Stimulated activated CD4-positive, alpha-beta T cell treated with anti-CD3 and anti-CD28 coated beads, Interleukin-4, amount 100 ng/mL, for 24 hours (primary cell): ENCODE data around the gene FADD.

ENCODE experiments used
- DNase-seq: peaks from one replicate; pipeline ENCODE4 v3.0.0-alpha.2; 2020

The FADD gene, protein sequence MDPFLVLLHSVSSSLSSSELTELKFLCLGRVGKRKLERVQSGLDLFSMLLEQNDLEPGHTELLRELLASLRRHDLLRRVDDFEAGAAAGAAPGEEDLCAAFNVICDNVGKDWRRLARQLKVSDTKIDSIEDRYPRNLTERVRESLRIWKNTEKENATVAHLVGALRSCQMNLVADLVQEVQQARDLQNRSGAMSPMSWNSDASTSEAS

DNA sequence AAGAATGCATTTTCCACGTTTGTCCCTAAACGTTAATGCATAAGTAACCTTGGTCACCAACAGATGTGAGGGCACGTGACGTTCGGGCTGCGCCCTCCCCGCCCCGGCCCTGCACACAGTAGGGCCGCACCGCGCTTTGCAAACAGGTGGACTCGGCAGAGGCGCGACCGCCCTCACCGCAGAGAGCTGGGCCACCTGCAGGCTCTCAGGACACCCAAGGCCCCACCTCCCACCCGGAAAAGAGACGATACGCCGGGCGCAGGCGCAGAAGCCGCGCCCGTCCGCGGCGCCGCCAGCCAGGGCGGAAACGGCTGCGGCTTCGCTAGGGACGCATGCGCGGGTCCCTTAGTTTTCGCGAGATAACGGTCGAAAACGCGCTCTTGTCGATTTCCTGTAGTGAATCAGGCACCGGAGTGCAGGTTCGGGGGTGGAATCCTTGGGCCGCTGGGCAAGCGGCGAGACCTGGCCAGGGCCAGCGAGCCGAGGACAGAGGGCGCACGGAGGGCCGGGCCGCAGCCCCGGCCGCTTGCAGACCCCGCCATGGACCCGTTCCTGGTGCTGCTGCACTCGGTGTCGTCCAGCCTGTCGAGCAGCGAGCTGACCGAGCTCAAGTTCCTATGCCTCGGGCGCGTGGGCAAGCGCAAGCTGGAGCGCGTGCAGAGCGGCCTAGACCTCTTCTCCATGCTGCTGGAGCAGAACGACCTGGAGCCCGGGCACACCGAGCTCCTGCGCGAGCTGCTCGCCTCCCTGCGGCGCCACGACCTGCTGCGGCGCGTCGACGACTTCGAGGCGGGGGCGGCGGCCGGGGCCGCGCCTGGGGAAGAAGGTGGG is at the start of gene FADD:
Gene FADD (plus strand): TSS at position 377 of the 831 bp plus-strand sequence. CDS start 164 bp downstream, at position 541.
- peak; percentile 92 for DNase-seq

DNA sequence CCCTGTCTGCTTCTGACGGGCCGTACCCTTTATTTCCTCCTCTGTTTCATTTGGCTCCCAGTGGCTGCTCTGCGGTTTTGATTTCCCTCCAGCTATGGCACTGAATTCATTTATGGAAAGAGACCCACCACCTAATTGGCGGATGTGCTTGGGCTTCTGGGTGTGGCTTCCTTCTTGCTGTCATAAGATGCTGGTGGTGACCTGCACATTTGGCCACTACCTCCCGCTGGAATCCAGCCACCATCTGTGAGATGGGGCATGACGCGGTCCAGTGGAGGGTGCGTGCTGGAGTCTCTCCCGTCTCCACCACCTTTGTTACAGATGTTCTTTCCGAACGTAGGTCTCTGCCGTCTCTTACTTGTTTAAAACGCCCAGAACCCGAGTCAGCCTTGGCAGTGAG is 47.7 kb upstream of the FADD start:
- DNase-seq = no peak

DNA sequence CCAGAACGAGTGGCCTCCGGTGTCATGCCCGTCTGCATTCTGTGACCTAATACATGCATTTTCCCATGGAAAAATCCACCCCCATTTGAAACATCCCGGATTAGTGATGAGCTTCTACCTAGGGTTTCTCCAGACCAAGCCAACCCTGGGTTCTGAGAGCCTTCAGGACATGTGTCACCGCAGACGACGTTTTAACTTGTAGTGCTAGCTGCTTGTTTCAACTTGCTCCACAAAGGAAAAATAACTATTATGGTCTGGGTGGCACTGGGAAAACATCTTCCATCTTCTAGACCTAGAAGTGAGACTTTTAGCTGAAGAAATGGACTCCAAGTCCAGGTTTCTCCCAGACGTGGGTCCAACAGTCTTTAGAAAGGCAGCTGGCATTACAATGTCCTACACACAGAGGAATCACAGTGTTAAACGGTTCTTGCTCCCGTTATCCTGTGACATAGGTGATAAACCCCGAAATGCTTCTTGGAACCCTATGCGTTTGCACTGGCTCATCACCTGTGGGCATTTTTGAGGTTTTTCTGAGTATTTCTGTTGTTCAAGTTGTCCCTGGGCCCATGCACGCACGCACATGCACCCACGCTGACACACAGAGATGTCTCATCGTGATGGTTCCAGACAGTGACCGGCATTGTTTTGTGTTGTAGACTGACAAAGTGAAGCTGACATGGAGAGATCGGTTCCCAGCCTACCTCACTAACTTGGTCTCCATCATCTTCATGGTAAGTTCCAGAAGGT is 46.6 kb upstream of the FADD start:
- no peak for DNase-seq

DNA sequence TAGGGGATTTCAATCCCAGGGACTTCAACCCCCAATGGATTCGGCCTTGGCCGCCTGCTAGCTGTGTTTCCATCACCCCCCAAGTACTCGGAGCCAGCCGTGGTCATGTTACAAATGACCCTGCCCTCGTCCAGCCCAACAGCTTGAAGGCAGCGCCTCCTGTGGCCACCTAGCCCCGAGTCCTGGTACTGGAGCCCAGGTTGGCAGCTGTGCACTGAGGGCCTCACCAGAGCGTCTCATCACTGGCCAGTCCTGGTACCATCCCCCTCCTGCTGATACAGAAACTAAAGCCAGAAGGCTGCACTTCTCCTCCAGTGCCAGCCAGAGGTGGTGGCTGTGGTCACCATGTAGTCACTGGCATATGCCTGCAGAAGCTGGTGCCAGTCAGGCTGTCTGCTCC is 44.9 kb upstream of the FADD start:
- DNase-seq = no peak

DNA sequence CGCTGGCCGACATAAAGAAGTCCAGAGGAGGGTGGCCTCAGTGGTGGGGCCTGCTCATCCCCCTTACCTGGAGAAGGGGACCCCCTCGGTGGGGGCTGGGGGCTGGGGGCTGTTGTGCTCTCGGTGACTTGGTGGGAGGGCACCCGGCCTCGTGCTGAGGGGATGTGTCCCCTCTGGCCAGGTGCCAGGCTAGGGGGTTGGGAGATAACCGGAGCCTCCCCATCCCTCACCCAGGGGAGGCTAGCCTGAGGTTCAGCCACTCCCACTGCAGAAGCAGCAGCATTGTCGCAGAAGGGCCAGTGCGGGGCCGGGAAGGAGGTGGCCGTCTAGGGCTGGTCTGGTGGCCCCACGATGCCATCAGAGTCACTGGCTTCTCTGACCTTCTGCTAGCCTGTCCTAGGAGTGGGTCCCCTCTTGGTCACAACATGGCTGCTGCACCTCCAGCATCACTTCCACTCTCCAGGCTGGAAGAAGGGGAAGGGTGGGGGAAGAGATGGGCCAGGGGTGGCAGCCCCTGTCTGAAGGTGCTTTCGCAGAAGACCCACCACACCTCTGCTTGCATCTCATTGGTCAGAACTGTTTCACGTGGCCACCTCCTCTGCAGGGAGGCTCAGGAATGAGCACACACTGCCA is 44.2 kb upstream of the FADD start:
- no peak for DNase-seq

DNA sequence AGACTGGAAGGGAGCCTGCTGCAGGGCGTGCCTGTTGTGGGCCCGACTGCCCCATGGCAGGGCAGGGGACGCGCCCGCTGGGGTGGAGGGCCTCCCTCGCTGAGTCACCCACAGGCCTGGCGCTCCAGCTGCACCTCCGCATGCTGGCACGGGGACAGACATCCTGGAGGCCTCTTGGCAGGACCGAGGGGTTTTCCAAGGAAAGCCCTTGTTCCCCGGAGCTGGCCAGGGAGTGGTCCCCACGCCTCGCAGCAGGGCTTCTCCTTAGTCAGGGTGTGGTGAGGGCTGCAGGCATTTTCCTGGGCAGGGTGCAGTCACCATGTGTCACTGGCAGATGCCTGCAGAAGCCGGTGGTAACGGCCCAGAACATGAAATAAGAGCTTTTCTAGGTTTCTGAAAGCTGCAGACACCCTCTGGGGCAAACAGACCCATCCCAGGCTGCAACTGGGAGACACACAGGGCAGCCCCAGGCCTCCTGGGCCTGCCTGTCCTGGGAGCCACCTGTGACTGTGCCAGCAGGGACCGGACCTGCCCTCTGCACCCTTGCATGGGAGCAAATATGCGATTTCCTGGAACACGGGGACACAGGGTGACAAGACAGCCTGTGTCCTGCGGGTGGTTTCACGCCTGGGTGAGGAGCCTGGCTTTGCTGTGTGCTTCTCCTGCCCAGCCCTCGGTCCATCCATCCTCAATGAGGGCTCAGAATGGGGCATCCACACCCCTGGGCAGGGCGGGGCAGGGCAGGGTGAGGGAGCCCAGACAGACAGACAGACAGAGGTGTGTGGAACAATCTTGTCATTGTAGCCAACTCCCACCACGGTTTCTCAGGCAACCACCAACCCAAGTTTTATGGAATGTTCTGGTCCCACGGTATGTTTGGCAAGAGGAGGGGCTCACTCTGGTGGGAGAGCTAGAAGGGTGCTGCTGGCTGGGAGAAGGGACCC is 43.2 kb upstream of the FADD start:
- no peak for DNase-seq

DNA sequence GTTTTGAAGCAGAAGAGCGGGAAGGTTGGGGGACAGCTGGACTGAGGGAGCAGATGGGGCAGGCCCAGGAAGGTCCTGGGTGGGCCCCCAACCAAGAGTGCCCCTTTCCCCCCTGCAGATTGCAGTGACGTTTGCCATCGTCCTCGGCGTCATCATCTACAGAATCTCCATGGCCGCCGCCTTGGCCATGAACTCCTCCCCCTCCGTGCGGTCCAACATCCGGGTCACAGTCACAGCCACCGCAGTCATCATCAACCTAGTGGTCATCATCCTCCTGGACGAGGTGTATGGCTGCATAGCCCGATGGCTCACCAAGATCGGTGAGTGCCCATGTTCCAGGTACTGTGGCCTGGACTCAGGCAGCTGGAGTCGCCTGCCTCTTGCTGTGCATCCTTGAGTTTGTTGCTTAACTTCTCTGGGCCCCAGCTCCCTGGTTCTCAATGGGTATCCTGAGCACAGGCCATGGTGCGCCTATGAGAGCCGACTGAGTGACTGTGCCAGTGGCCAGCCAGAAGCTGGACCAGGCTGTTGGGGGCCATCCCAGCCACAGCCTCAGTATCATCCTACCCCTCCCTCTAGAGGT is 42.0 kb upstream of the FADD start:
- no peak for DNase-seq

DNA sequence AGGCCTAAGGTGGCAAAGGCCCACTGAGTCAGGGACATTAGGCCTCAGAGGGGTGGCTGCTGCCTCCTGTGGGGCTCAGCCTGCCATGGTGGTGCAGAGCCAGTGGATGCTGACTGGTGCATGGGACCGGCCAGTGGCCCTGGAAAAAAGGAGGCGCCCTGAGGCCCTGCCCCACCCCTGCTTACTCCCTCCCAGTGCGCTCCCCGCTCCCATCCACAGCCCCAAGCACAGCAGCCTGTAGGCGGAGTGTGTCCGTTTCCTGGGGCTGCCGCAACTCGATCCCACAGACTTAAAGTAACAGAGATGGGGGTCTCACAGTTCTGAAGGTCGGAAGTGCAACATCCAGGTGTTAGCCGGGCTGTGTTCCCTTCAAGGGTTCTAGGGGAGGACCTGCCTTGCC is 38.4 kb upstream of the FADD start:
- DNase-seq = no peak

DNA sequence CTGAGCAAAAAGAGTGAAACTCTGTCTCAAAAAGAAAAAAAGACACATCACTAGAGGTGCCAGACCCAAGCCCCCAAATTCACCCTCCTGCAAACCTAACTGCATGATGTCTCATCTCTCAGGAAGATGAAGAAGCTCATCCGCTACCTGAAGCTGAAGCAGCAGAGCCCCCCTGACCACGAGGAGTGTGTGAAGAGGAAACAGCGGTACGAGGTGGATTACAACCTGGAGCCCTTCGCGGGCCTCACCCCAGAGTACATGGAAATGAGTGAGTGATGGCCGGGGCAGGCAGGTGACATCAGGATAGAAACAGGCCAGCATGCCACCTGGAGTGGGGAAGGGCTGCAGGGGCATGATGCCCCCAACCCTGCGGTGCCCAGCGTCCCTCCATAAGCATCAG is 36.0 kb upstream of the FADD start:
- no peak for DNase-seq

DNA sequence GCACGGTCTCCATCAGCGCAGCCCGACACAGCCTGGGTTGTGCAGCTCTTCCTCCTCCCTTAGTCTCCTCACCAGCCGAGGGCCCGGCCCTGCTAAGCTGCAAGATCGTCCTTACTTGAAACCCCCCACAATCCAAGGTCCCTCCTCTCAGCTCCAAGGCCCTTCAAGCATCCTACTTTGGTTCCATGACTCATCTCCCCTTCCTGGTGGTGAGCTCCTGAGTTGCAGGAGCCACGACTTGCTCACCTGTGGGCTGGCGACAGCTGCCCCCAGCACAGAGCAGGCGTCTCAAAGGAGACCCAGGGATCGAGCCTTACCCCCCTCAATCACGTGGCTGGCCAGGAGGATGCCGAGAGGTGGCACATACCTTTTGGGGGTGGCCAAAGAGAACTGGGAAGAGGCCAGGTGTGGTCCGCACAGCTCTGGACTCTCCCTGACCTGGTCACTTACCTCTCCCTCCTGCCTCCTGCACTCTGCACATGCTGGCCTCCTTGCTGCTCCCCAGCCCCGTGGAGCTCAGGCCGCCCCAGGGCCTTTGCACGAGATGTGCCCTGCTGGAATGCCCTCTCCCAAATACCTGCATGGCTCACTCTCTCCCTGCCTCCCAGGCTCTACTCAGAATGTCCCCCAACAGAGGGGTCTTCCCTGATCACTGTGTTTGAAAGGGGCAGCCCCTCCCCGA is 35.2 kb upstream of the FADD start:
- DNase-seq = no peak

DNA sequence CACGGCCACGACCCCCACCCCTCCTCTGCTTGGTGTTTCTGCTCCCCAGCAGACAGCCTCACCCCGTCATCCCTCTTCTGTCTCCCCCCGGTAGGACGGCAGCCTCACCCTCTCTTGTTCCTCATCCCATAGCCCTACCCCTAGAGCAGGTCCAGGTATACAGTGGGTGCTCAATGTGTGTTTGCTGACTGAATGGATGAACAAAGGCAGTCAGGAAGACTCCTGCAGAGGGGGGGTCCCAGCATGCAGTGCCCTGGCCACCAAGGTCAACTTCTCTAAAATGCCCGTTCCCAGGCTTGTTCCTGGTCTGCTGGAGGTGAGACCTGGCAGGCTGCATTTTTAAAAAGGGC is 34.7 kb upstream of the FADD start:
- no peak for DNase-seq

DNA sequence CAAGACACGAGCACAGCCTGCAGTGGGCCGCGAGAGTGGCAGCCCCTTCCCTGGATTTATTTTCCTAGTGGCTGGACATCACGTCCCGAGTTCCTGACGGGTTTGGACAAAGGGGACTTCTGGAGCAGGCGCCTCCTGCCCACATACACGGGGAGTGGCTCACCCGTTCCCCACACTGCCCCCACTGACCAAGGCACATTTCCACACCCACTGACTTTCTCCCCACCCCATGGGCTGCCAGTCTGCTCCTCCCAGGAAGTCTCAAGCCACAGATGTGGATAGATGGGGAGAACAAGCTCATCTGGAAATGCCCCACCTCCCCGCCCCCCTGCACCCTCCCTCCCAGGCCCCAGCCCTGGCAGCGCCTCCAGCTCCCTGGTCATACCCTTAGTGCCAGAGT is 34.0 kb upstream of the FADD start:
- DNase-seq = no peak

DNA sequence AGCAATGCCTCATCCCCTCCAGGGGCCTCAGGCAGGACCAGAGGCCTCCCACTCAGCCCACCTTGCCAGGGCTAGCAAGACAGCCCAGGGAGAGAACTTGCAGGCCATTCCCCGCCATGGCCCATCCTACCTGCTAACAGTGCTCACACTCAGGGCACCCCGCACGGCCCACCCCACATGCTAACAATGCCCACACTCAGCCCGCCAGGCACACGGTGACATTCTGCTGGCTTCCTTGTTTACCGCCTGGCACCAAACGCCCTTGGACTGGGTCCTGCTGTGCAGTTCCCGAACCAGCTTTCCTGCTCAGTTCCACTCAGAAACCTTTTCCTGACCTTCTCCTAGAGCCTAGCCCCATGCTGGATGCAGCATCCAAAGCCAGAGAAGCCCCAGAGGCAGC is 33.5 kb upstream of the FADD start:
- no peak for DNase-seq

DNA sequence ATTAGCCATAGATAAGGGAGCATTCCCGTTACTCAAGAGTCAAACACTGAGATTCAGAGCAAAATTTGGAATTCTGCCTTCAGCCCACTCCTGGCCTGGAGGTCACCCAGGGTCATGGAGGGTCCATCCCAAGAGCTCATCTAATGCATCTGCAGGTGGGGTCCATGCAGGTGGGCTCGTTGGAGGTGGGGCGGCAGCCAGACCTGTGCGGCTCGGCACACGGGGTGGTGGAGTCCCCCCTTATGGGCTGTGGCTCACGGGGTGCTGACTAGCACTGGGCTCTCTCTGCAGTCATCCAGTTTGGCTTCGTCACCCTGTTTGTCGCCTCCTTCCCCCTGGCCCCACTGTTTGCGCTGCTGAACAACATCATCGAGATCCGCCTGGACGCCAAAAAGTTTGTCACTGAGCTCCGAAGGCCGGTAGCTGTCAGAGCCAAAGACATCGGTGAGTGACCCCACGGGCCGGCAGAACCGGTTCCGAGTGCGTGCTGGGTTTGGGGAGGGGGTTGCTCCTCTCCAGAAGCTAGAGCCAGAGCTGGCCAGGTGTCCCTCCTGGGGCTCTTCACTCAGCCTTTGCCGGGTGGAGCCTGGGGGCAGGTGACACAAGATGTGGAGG is 32.4 kb upstream of the FADD start:
- no peak for DNase-seq

DNA sequence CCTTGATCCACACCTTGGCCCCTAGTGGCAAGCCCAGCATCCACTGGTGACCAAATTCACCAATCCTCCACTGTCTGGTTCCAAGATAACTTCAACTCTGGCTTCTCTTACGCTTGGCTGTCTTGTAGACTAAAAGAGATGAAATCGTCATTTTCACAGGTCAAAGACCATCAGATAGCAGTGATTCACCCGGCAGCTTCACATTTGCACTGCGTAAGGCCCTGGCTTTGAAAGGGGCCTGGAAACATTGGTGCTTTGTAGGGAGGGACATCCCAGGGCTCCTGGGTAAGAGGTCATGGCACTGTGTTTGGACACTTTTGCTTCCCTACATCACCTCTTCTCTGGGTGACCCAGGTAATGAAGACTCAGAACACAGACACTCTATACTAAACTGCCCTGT is 30.1 kb upstream of the FADD start:
- DNase-seq = no peak

DNA sequence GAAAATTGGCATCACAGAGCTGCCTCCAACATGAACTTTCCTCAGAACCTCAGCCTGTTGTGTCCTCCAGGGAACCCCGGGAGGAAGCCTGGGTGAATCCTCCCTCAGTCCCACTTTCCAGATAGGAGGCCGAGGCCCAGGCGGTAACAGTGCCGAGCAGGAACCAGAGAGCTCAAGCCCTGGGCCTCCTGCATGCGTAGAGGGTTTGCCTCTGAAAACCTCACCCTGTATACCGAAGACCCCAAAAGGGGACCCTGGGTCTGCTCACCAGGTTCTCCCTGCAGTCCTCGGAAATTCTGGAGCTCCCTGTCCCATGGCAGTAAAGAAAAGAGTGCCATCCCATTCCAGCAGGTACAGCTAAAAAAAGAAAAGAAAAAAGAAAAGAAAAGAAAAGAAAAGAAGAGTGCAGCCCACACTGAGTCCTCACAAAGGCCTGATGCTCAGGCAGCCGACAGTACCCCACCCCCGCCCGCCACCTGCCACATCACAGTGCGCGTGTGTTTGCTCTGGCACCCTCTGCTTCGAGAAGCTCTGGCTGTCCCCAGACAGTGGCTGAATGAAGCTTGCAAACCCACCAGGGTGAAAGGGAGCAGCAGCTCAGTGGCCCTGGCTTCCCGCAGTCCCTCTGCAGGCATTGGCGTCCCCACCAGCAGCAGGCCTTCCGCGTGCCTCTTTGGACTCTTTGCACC is 28.4 kb upstream of the FADD start:
- no peak for DNase-seq

DNA sequence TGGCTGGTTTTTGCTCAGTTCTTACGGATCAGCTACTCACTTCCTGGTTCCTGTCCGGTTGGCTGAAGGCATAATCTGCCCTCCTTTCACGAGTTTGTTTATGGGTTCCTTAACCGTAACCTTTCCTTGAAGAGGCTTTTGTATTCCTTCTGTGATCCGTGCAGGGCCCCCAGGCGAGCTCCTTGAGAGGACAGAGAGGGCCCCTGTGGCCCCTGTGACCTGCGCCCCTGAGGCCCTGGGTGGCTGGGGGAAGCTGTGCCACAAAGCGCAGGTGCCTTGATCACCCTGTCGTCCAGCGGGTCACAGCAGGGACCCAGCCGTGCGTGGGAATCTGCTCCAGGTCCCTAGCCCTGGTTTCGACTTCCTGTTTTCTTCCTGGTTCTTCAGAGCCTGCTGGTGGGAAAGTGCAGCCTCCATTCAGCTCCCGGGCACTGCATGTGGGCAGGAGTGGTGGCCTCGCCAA is 27.8 kb upstream of the FADD start:
- no peak for DNase-seq

DNA sequence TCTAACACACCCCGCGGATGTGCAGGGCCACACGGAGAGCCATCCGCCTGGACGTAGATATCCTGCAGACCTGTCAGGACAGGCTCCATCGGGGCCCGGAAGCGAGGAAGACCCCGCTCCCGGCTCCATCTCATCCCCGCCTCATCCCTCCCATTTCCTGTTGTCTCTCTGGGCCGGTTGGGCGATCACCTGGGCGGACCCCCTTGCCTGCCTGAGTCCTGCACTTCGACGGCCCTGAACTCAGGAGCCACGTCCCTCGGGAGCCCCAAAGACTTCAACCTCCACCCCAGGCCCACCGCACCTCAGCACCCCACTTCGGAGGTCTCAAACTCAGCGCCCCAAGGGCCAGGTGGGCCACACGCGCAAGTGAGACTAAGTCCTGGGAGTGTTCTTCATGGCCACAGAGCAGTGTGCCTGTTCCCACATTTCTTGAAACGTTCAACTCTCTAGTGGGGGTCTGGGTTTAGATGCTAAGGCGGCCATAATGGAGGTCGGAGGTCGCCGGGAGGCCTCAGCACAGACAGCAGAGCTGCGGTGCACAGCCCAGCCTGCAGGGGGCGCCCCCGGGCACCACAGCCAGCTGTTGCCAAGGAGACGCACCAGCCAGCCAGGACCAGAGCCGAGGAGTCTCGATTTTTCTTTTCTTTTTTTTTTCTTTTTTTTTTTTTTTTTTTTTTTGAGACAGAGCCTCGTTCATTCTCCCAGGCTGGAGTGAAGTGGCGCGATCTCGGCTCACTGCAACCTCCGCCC is 26.0 kb upstream of the FADD start:
- DNase-seq = peak; percentile 48

DNA sequence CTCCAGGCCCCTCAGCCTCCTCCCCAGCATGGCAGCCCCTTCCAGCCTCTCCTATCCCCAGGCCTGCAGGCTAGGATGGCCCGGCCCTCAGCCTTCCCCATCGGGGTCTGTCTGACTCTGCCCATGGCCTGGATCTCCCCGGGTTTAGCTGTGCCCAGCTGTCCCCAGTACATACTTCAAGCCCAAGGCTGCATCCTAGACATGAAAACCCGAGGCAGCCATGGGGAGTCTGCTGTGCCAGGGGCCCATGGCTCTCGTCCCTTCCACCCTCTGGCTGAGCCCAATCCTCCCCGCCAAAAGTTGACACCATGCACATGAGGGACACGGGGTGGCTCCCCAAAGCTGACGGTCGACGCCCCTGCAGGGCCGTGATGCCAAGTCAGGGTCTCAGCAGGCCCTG is 22.2 kb upstream of the FADD start:
- no peak for DNase-seq
